IMR-90 (cell line): ENCODE measurements around the gene HDAC10. TPM values are rescaled to one million over a fixed set of nuclear protein-coding genes. Genes with fewer than 3 reads are reported as not detected.

Source experiments
- ATAC-seq: fragments of 200-7000 bp; cut with Tn5 transposase; 2 replicates; pipeline ENCODE4 v1.9.1; 2020; ENCODE audit warnings: low read depth, mild to moderate bottlenecking, moderate library complexity
- BruUV-seq: library from RNA; stranded (reverse); fragments of 400-500 nt; replicated peaks from 2 replicates; lab custom pipeline; 2021; lab: Mats Ljungman, UMichigan
- CTCF ChIA-PET: fragments of 300-600 bp; formaldehyde crosslinking; extraction: SDS; loops from one replicate; lab custom pipeline; 2021; ENCODE audit warnings: antibody characterized with exemption; lab: Yijun Ruan, JAX
- POLR2A ChIA-PET: fragments of 300-600 bp; sonication (Branson Sonifier 250); formaldehyde crosslinking; loops from one replicate; lab custom pipeline; 2022; ENCODE audit warnings: antibody characterized with exemption; ENCODE audit not compliant: unreplicated experiment; lab: Charles Lee
- DNase-seq: peaks from one replicate; pipeline ENCODE4 v3.0.0; 2013
- H2AFZ ChIP-seq: replicated peaks from 2 replicates; pipeline ENCODE3; 2013; ENCODE audit warnings: low read length, mild to moderate bottlenecking; ENCODE audit not compliant: poor library complexity
- H2AK5ac ChIP-seq: 2 replicates; pipeline ENCODE4 v1.6.1; 2013; ENCODE audit warnings: low read depth, low read length, inconsistent platforms
- H2AK9ac ChIP-seq: replicated peaks from 2 replicates; pipeline ENCODE3; 2013; ENCODE audit warnings: mild to moderate bottlenecking, low read depth, low read length, moderate library complexity; ENCODE audit not compliant: poor library complexity
- H2BK120ac ChIP-seq: 2 replicates; pipeline ENCODE4 v1.6.1; 2013; ENCODE audit warnings: low read depth, low read length, inconsistent platforms
- H2BK15ac ChIP-seq: 3 replicates; pipeline ENCODE4 v1.6.1; 2013; ENCODE audit warnings: low read depth, low read length, inconsistent platforms
- H2BK20ac ChIP-seq: 2 replicates; pipeline ENCODE4 v1.6.1; 2013; ENCODE audit warnings: low read depth, mild to moderate bottlenecking, inconsistent platforms, low read length, moderate library complexity
- H2BK5ac ChIP-seq: 2 replicates; pipeline ENCODE4 v1.6.1; 2013; ENCODE audit warnings: mild to moderate bottlenecking, low read depth, low read length, inconsistent platforms; ENCODE audit not compliant: poor library complexity, severe bottlenecking
- H3K14ac ChIP-seq: replicated peaks from 2 replicates; pipeline ENCODE4 v1.6.1; 2013; ENCODE audit warnings: low read depth, low read length, inconsistent platforms
- H3K18ac ChIP-seq: 2 replicates; pipeline ENCODE4 v1.6.1; 2013; ENCODE audit warnings: low read depth, low read length, control low read depth
- H3K23ac ChIP-seq: 2 replicates; pipeline ENCODE4 v1.6.1; 2013; ENCODE audit warnings: low read depth, low read length, inconsistent platforms
- H3K27ac ChIP-seq: 2 replicates; pipeline ENCODE4 v1.5.1; 2013; ENCODE audit warnings: mild to moderate bottlenecking, control low read depth, low read length; ENCODE audit not compliant: insufficient read depth
- H3K27me3 ChIP-seq: 2 replicates; pipeline ENCODE4 v1.6.1; 2013; ENCODE audit warnings: low read length; ENCODE audit not compliant: control insufficient read depth, insufficient read depth
- H3K36me3 ChIP-seq: 2 replicates; pipeline ENCODE4 v1.6.1; 2013; ENCODE audit warnings: low read length, mixed read lengths; ENCODE audit not compliant: control insufficient read depth, insufficient read depth
- H3K4ac ChIP-seq: 2 replicates; pipeline ENCODE4 v1.6.1; 2013; ENCODE audit warnings: low read depth, low read length, inconsistent platforms
- H3K4me1 ChIP-seq: 2 replicates; pipeline ENCODE4 v1.6.1; 2013; ENCODE audit warnings: low read length, mixed read lengths; ENCODE audit not compliant: control insufficient read depth, insufficient read depth
- H3K4me2 ChIP-seq: 2 replicates; pipeline ENCODE4 v1.6.1; 2013; ENCODE audit warnings: low read depth, mild to moderate bottlenecking, control low read depth, low read length, moderate library complexity
- H3K4me3 ChIP-seq: 2 replicates; pipeline ENCODE4 v1.5.1; 2013; ENCODE audit warnings: low read depth, mild to moderate bottlenecking, control low read depth, low read length, moderate library complexity; ENCODE audit not compliant: insufficient read depth
- H3K56ac ChIP-seq: 2 replicates; pipeline ENCODE4 v1.6.1; 2013; ENCODE audit warnings: low read length, inconsistent platforms; ENCODE audit not compliant: insufficient read depth; ENCODE audit errors: extremely low read depth
- H3K79me1 ChIP-seq, 2 experiments: 2 replicates each; pipeline ENCODE4 v1.6.1; 2013; ENCODE audit warnings: low read length in 2 of 2, inconsistent platforms in 1 of 2, low read depth in 1 of 2
- H3K9ac ChIP-seq: 2 replicates; pipeline ENCODE4 v1.6.1; 2013; ENCODE audit warnings: low read depth, low read length, control low read depth
- H3K9me1 ChIP-seq: 2 replicates; pipeline ENCODE4 v1.6.1; 2013; ENCODE audit warnings: low read length, inconsistent platforms; ENCODE audit not compliant: insufficient read depth
- H3K9me3 ChIP-seq: 2 replicates; pipeline ENCODE4 v1.6.1; 2013; ENCODE audit warnings: low read length; ENCODE audit not compliant: control insufficient read depth, insufficient read depth
- H4K20me1 ChIP-seq: 2 replicates; pipeline ENCODE4 v1.6.1; 2013; ENCODE audit warnings: low read length, inconsistent platforms; ENCODE audit not compliant: insufficient read depth
- H4K5ac ChIP-seq: 2 replicates; pipeline ENCODE4 v1.6.1; 2013; ENCODE audit warnings: mild to moderate bottlenecking, low read depth, low read length, control low read depth
- H4K8ac ChIP-seq, 2 experiments: 2 replicates each; pipeline ENCODE4 v1.6.1; 2013; ENCODE audit warnings: low read depth in 2 of 2, low read length in 2 of 2, control low read depth in 1 of 2, inconsistent platforms in 1 of 2
- H4K91ac ChIP-seq: 2 replicates; pipeline ENCODE4 v1.6.1; 2013; ENCODE audit warnings: low read depth, low read length, inconsistent platforms; ENCODE audit not compliant: insufficient read depth
- BHLHE40 ChIP-seq: fragments of 150-350 bp; IDR thresholded peaks from 2 replicates; pipeline ENCODE4 v1.6.1; 2016; ENCODE audit warnings: mild to moderate bottlenecking, low read depth, low read length
- CEBPB ChIP-seq: IDR thresholded peaks from 2 replicates; pipeline ENCODE4 v1.6.1; 2012; ENCODE audit warnings: low read depth, low read length, improper control_type of control experiment
- CHD1 ChIP-seq: IDR thresholded peaks from 2 replicates; pipeline ENCODE4 v1.6.1; 2012; ENCODE audit warnings: low read depth, low read length, improper control_type of control experiment
- FOS ChIP-seq: fragments of 150-350 bp; IDR thresholded peaks from 2 replicates; pipeline ENCODE4 v1.6.1; 2016; ENCODE audit warnings: low read depth, low read length
- MAFK ChIP-seq: IDR thresholded peaks from 2 replicates; pipeline ENCODE4 v1.6.1; 2012; ENCODE audit warnings: low read depth, low read length, improper control_type of control experiment
- MAZ ChIP-seq: IDR thresholded peaks from 2 replicates; pipeline ENCODE4 v1.6.1; 2012; ENCODE audit warnings: low read depth, mild to moderate bottlenecking, low read length, improper control_type of control experiment, moderate library complexity, borderline replicate concordance
- MXI1 ChIP-seq: IDR thresholded peaks from 2 replicates; pipeline ENCODE4 v1.6.1; 2012; ENCODE audit warnings: low read depth, mild to moderate bottlenecking, low read length, moderate library complexity, borderline replicate concordance
- NFE2L2 ChIP-seq: fragments of 150-350 bp; IDR thresholded peaks from 2 replicates; pipeline ENCODE4 v1.6.1; 2016; ENCODE audit warnings: low read depth, mild to moderate bottlenecking, low read length
- POLR2A ChIP-seq: IDR thresholded peaks from 2 replicates; pipeline ENCODE4 v1.6.1; 2012; ENCODE audit warnings: mild to moderate bottlenecking, low read depth, low read length
- RAD21 ChIP-seq: IDR thresholded peaks from 2 replicates; pipeline ENCODE4 v1.6.1; 2012; ENCODE audit warnings: low read length, improper control_type of control experiment
- RCOR1 ChIP-seq: IDR thresholded peaks from 2 replicates; pipeline ENCODE4 v1.6.1; 2012; ENCODE audit warnings: mild to moderate bottlenecking, low read length, improper control_type of control experiment; ENCODE audit not compliant: insufficient replicate concordance
- RFX5 ChIP-seq: IDR thresholded peaks from 2 replicates; pipeline ENCODE4 v1.8.0; 2012; ENCODE audit warnings: low read depth, mild to moderate bottlenecking, low read length, moderate library complexity
- SMC3 ChIP-seq: fragments of 150-350 bp; IDR thresholded peaks from 2 replicates; pipeline ENCODE4 v1.6.1; 2016; ENCODE audit warnings: low read depth, mild to moderate bottlenecking, antibody characterized with exemption, low read length, moderate library complexity
- WGBS, 2 experiments: methylation state at CpG; one replicate each; pipeline versions ENCODE4 v1.1.5 to v1.1.7; 2013; ENCODE audit warnings: missing lambda C conversion rate in 2 of 2; ENCODE audit not compliant: insufficient read length in 1 of 2; ENCODE audit errors: extremely low coverage in 2 of 2; 5-methylcytosine and 5-hydroxymethylcytosine counted together
- dilution Hi-C: fragments of 300-500 bp; cut with HindIII; formaldehyde crosslinking; loops from one replicate; pipeline ENCODE4 v1.14.3; 2018; ENCODE audit warnings: low sequenced_read_pairs; ENCODE audit not compliant: unreplicated experiment
- in situ Hi-C: fragments of 300-500 bp; cut with MboI; formaldehyde crosslinking; loops from 3 replicates; pipeline ENCODE4 v1.14.3; 2019; ENCODE audit warnings: low sequenced_read_pairs, inconsistent platforms, mixed read lengths
- intact Hi-C: fragments of 100-400 bp; cut with micrococcal nuclease; formaldehyde crosslinking; loops from 2 replicates; pipeline ENCODE4 v1.10.0; 2022
- polyA plus RNA-seq, 3 experiments: library from polyadenylated mRNA; depleted of rRNA; stranded (reverse); fragments of >200 nt; gene quantifications; 2 replicates each; pipeline ENCODE4 v1.2.3, GENCODE V29; 2012; ENCODE audit warnings: low replicate concordance in 1 of 3
- total RNA-seq: library from RNA; depleted of rRNA; stranded (reverse); fragments of >200 nt; gene quantifications from 2 replicates; pipeline ENCODE4 v1.2.3, GENCODE V29; 2012
- TF ChIP-seq, protein P1 (sequence below): fragments of 150-350 bp; IDR thresholded peaks from 2 replicates; pipeline ENCODE4 v1.6.1; 2017; ENCODE audit warnings: mild to moderate bottlenecking, antibody characterized with exemption, low read length, low read depth
- TF ChIP-seq, protein P2 (sequence below): fragments of 150-350 bp; IDR thresholded peaks from 2 replicates; pipeline ENCODE4 v1.6.1; 2016; ENCODE audit warnings: low read depth, mild to moderate bottlenecking, low read length, moderate library complexity, borderline replicate concordance
- TF ChIP-seq, protein P3 (sequence below): conservative IDR thresholded peaks from 2 replicates; pipeline ENCODE4 v1.5.1; 2012; ENCODE audit warnings: mild to moderate bottlenecking, low read depth, low read length, improper control_type of control experiment

HDAC10 gene
- total and polyA plus RNA-seq, 2 of the 4 experiments (the other 2 are of a cell fraction), result 3.9 to 35.7 TPM

DNA sequence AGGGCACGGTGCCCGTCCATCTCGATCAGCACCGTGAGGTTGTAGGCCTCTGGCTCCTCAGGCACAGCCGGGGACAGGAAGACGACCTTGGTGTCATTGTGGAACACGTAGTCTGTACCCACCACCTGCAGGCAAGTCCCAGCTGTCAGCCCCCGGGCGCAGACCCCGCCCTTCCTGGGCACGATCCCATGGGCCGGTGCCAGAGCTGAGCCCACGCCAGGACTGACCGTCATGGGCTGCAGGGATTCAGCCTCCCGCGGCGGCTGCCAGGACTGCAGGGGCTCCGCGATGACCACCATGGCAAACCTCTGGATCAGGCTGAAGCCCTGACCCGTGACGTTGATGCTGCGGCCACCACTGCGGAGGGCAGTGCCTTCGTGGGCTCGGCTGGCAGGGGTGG lies 30.9 kb upstream of the HDAC10 start:
- ChIA-PET CTCF (no interaction called here), POLR2A (no interaction called here)
- no peak for ATAC-seq
- H3K23ac ChIP-seq, result no peak overlapping the region
- H4K91ac ChIP-seq, result peak overlapping the region; percentile 79; the same call in 1 of the 2 replicates
- peaks cover 8% of the 10 kb centered on the region for H3K4me1 ChIP-seq
- 87% methylated on average over 18 of the region's 25 CpGs; no CpG with 5 or more reads in 1 of the 2 experiments for WGBS, 2 experiments
- peaks cover 13 to 39% of the 10 kb centered on the region in 2 experiments; a peak in 3 of 4 replicates for H3K79me1 ChIP-seq
- peaks cover 41% of the 10 kb centered on the region for H4K20me1 ChIP-seq
- DNase-seq, result no peak
- peak overlapping the region; percentile 94 for H2AK9ac ChIP-seq
- peak overlapping the region; percentile 33; the same call in 2 of the 3 replicates for H2BK15ac ChIP-seq
- H2AK5ac ChIP-seq, result peak overlapping the region; percentile 90
- peak overlapping the region; percentile 99 for H2BK5ac ChIP-seq
- H2BK120ac ChIP-seq, result peak overlapping the region; percentile 74
- intact Hi-C loops, result no loop called here
- no peak overlapping the region for H3K4me3 ChIP-seq
- H3K18ac ChIP-seq, result no peak overlapping the region
- H3K4ac ChIP-seq, result peak overlapping the region; percentile 94
- peak overlapping the region; percentile 7 to 67; a peak in 2 of 4 replicates for H4K8ac ChIP-seq
- H3K56ac ChIP-seq, result no peak overlapping the region
- no TSS peak for BruUV-seq
- H3K14ac ChIP-seq, result peak overlapping the region; percentile 79; the same call in 1 of the 2 replicates
- in situ Hi-C loops, result no loop called here
- H4K5ac ChIP-seq, result no peak overlapping the region
- H3K36me3 ChIP-seq, result peaks cover 89% of the 10 kb centered on the region
- H3K4me2 ChIP-seq, result no peak overlapping the region
- H3K27ac ChIP-seq, result peak overlapping the region; percentile 74
- dilution Hi-C loops, result no loop called here
- peak overlapping the region; percentile 35; the same call in 1 of the 2 replicates for H2BK20ac ChIP-seq
- H3K27me3 ChIP-seq, result no peaks in the 10 kb centered on the region
- no peaks in the 10 kb centered on the region for H3K9me1 ChIP-seq
- no peak overlapping the region for H3K9ac ChIP-seq
- no peaks in the 10 kb centered on the region for H3K9me3 ChIP-seq
- H2AFZ ChIP-seq, result peak overlapping the region; percentile 68
- TF ChIP-seq RCOR1, result no peak
- TF ChIP-seq SMC3, result no peak
- TF ChIP-seq RAD21, result no peak
- TF ChIP-seq POLR2A, result no peak
- TF ChIP-seq, protein P1, sequence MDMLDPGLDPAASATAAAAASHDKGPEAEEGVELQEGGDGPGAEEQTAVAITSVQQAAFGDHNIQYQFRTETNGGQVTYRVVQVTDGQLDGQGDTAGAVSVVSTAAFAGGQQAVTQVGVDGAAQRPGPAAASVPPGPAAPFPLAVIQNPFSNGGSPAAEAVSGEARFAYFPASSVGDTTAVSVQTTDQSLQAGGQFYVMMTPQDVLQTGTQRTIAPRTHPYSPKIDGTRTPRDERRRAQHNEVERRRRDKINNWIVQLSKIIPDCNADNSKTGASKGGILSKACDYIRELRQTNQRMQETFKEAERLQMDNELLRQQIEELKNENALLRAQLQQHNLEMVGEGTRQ, result no peak
- no peak for TF ChIP-seq MAFK
- no peak for TF ChIP-seq RFX5
- TF ChIP-seq, protein P2, sequence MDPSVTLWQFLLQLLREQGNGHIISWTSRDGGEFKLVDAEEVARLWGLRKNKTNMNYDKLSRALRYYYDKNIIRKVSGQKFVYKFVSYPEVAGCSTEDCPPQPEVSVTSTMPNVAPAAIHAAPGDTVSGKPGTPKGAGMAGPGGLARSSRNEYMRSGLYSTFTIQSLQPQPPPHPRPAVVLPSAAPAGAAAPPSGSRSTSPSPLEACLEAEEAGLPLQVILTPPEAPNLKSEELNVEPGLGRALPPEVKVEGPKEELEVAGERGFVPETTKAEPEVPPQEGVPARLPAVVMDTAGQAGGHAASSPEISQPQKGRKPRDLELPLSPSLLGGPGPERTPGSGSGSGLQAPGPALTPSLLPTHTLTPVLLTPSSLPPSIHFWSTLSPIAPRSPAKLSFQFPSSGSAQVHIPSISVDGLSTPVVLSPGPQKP, result no peak
- TF ChIP-seq, protein P3, sequence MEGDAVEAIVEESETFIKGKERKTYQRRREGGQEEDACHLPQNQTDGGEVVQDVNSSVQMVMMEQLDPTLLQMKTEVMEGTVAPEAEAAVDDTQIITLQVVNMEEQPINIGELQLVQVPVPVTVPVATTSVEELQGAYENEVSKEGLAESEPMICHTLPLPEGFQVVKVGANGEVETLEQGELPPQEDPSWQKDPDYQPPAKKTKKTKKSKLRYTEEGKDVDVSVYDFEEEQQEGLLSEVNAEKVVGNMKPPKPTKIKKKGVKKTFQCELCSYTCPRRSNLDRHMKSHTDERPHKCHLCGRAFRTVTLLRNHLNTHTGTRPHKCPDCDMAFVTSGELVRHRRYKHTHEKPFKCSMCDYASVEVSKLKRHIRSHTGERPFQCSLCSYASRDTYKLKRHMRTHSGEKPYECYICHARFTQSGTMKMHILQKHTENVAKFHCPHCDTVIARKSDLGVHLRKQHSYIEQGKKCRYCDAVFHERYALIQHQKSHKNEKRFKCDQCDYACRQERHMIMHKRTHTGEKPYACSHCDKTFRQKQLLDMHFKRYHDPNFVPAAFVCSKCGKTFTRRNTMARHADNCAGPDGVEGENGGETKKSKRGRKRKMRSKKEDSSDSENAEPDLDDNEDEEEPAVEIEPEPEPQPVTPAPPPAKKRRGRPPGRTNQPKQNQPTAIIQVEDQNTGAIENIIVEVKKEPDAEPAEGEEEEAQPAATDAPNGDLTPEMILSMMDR, result no peak
- TF ChIP-seq MXI1, result no peak
- no peak for TF ChIP-seq CHD1
- no peak for TF ChIP-seq FOS
- no peak for TF ChIP-seq MAZ
- TF ChIP-seq BHLHE40, result no peak
- no peak for TF ChIP-seq CEBPB
- no peak for TF ChIP-seq NFE2L2
